Thymus (tissue), 11 donors: ENCODE data around the gene SPIRE1. TPM values are rescaled to one million over a fixed set of nuclear protein-coding genes. Genes with fewer than 3 reads are reported as not detected.
"Not testable (repeated sequence)": the region's sequence is repeated elsewhere in the genome, so short reads cannot be mapped to it uniquely, and the experiment has no call there.

Source experiments
- DNase-seq, 9 donors: peaks; one replicate each; pipeline ENCODE4 v3.0.0-alpha.2; 2013; ENCODE audit warnings: low spot score in 9 of 9, low read depth in 6 of 9, missing footprints in 1 of 9
- H3K27ac ChIP-seq, 2 donors: one replicate each; pipeline ENCODE4 v1.5.1; 2013; ENCODE audit warnings: control low read depth in 1 of 2, low read depth in 1 of 2, low read length in 1 of 2, mild to moderate bottlenecking in 1 of 2, moderate library complexity in 1 of 2
- H3K27me3 ChIP-seq, 2 donors: one replicate each; pipeline ENCODE4 v1.5.1; 2013; ENCODE audit warnings: low read length in 1 of 2; ENCODE audit not compliant: control insufficient read depth in 2 of 2, insufficient read depth in 1 of 2
- H3K36me3 ChIP-seq, 2 donors: one replicate each; pipeline ENCODE4 v1.5.1; 2013; ENCODE audit warnings: low read length in 1 of 2, mild to moderate bottlenecking in 1 of 2, moderate library complexity in 1 of 2; ENCODE audit not compliant: control insufficient read depth in 2 of 2, insufficient read depth in 2 of 2
- H3K4me1 ChIP-seq, 2 donors: one replicate each; pipeline ENCODE4 v1.5.1; 2013; ENCODE audit warnings: low read length in 2 of 2; ENCODE audit not compliant: control insufficient read depth in 2 of 2, insufficient read depth in 2 of 2
- H3K4me3 ChIP-seq, 2 donors: one replicate each; pipeline ENCODE4 v1.5.1; 2013; ENCODE audit warnings: low read length in 2 of 2, control low read depth in 1 of 2, mild to moderate bottlenecking in 1 of 2
- H3K9me3 ChIP-seq, 2 donors: one replicate each; pipeline ENCODE4 v1.5.1; 2013; ENCODE audit warnings: low read length in 1 of 2, mild to moderate bottlenecking in 1 of 2; ENCODE audit not compliant: control insufficient read depth in 2 of 2, insufficient read depth in 1 of 2
- WGBS: extraction: QIAGEN DNeasy Blood & Tissue Kit; methylation state at CpG from one replicate; pipeline ENCODE4 v1.1.7; 2013; 5-methylcytosine and 5-hydroxymethylcytosine counted together
- polyA plus RNA-seq: library from polyadenylated mRNA; stranded (reverse); fragments of 200-250 nt; gene quantifications from one replicate; pipeline ENCODE4 v1.2.3, GENCODE V29; 2013
- total RNA-seq: library from RNA; stranded (reverse); fragments of 120-200 nt; gene quantifications from one replicate; pipeline ENCODE4 v1.2.4, GENCODE V29; 2013
- donor health status: healthy.

SPIRE1 gene
- total and polyA plus RNA-seq, 2 donors = 6.2 to 7.6 TPM

- 98% methylated on average over 3 of the region's 3 CpGs for WGBS
- DNase-seq = no peak
- Histone ChIP-seq H3K9me3 (no peaks in the 10 kb centered on the region), H3K4me3 (no peak overlapping the region), H3K27me3 (no peaks in the 10 kb centered on the region), H3K27ac (no peak overlapping the region), H3K36me3 (no peaks in the 10 kb centered on the region), H3K4me1 (no peaks in the 10 kb centered on the region)
Measured at GRCh38 chr18:12497839-12498238, 160.1 kb downstream of the SPIRE1 start.

GRCh38 chr18:12497296-12497695, 160.6 kb downstream of the SPIRE1 start:
- Histone ChIP-seq H3K4me1 (no peaks in the 10 kb centered on the region), H3K9me3 (no peaks in the 10 kb centered on the region), H3K36me3 (no peaks in the 10 kb centered on the region), H3K27ac (no peak overlapping the region), H3K4me3 (no peak overlapping the region), H3K27me3 (no peaks in the 10 kb centered on the region)
- DNase-seq = no peak
- 91% methylated on average over 2 of the region's 2 CpGs for WGBS

GRCh38 chr18:12492907-12493306, 165.0 kb downstream of the SPIRE1 start:
- no peaks in the 10 kb centered on the region for H3K4me1 ChIP-seq
- H3K27me3 ChIP-seq = no peaks in the 10 kb centered on the region
- H3K36me3 ChIP-seq = no peaks in the 10 kb centered on the region
- DNase-seq = no peak
- H3K27ac ChIP-seq = no peak overlapping the region
- no peak overlapping the region for H3K4me3 ChIP-seq
- H3K9me3 ChIP-seq = no peaks in the 10 kb centered on the region
- 98% methylated on average over 5 of the region's 5 CpGs for WGBS

- H3K36me3 ChIP-seq = no peaks in the 10 kb centered on the region
- no peak overlapping the region for H3K27ac ChIP-seq
- DNase-seq = no peak
- no peaks in the 10 kb centered on the region for H3K27me3 ChIP-seq
- H3K9me3 ChIP-seq = no peaks in the 10 kb centered on the region
- H3K4me1 ChIP-seq = no peaks in the 10 kb centered on the region
- WGBS = 95% methylated on average over 9 of the region's 9 CpGs
- H3K4me3 ChIP-seq = no peak overlapping the region
Measured at GRCh38 chr18:12491611-12492435, 166.1 kb downstream of the SPIRE1 start.

- 49% methylated on average over 5 of the region's 5 CpGs for WGBS
- H3K9me3 ChIP-seq = no peaks in the 10 kb centered on the region
- no peak overlapping the region for H3K27ac ChIP-seq
- peak in 2 of 9 donors; percentile 25 to 63 for DNase-seq
- H3K27me3 ChIP-seq = no peaks in the 10 kb centered on the region
- H3K4me1 ChIP-seq = peaks cover 3 to 5% of the 10 kb centered on the region in 2 donors
- H3K4me3 ChIP-seq = no peak overlapping the region
- H3K36me3 ChIP-seq = no peaks in the 10 kb centered on the region
Measured at GRCh38 chr18:12485479-12486105, 172.3 kb downstream of the SPIRE1 start.

GRCh38 chr18:12481915-12482314, 176.0 kb downstream of the SPIRE1 start:
- H3K4me1 ChIP-seq = peaks cover 4 to 16% of the 10 kb centered on the region in 2 donors
- WGBS = 99% methylated on average over 10 of the region's 10 CpGs
- not testable (repeated sequence) for H3K27ac ChIP-seq, H3K9me3 ChIP-seq, DNase-seq, H3K4me3 ChIP-seq, H3K27me3 ChIP-seq, H3K36me3 ChIP-seq

GRCh38 chr18:12479982-12480381, 177.9 kb downstream of the SPIRE1 start:
- H3K27ac ChIP-seq = no peak overlapping the region
- no peaks in the 10 kb centered on the region for H3K9me3 ChIP-seq
- DNase-seq = no peak
- H3K36me3 ChIP-seq = no peaks in the 10 kb centered on the region
- no peaks in the 10 kb centered on the region for H3K27me3 ChIP-seq
- H3K4me3 ChIP-seq = no peak overlapping the region
- peaks cover 2 to 14% of the 10 kb centered on the region in 2 donors for H3K4me1 ChIP-seq

GRCh38 chr18:12479536-12479935, 178.4 kb downstream of the SPIRE1 start:
- Histone ChIP-seq H3K27me3 (no peaks in the 10 kb centered on the region), H3K4me1 (peaks cover 2 to 14% of the 10 kb centered on the region in 2 donors), H3K9me3 (no peaks in the 10 kb centered on the region), H3K36me3 (no peaks in the 10 kb centered on the region), H3K27ac (no peak overlapping the region), H3K4me3 (no peak overlapping the region)
- DNase-seq = peak in 1 of 9 donors; percentile 5
- WGBS = 88% methylated on average over 3 of the region's 3 CpGs

GRCh38 chr18:12478269-12479047, 179.4 kb downstream of the SPIRE1 start:
- Histone ChIP-seq H3K9me3 (no peaks in the 10 kb centered on the region), H3K36me3 (no peaks in the 10 kb centered on the region), H3K4me3 (no peak overlapping the region), H3K27me3 (no peaks in the 10 kb centered on the region), H3K27ac (no peak overlapping the region), H3K4me1 (peaks cover 2 to 14% of the 10 kb centered on the region in 2 donors)
- WGBS = 98% methylated on average over 12 of the region's 12 CpGs
- no peak for DNase-seq
